Mucosa of rectum (tissue), 2 donors: Measurements from ENCODE around the gene FXYD2.

Source experiments
- H3K27ac ChIP-seq, 2 donors: one replicate each; pipeline ENCODE4 v1.7.0; 2013; ENCODE audit warnings: inconsistent platforms in 2 of 2, low read depth in 2 of 2, low read length in 2 of 2
- H3K27me3 ChIP-seq, 2 donors: one replicate each; pipeline ENCODE4 v1.7.0; 2013; ENCODE audit warnings: low read length in 2 of 2; ENCODE audit not compliant: control insufficient read depth in 2 of 2, insufficient read depth in 2 of 2
- H3K36me3 ChIP-seq, 2 donors: one replicate each; pipeline ENCODE4 v1.7.0; 2013; ENCODE audit warnings: low read length in 2 of 2; ENCODE audit not compliant: control insufficient read depth in 2 of 2, insufficient read depth in 2 of 2
- H3K4me1 ChIP-seq, 2 donors: one replicate each; pipeline ENCODE4 v1.7.0; 2013; ENCODE audit warnings: low read length in 2 of 2, mild to moderate bottlenecking in 1 of 2; ENCODE audit not compliant: control insufficient read depth in 2 of 2, insufficient read depth in 2 of 2
- H3K4me3 ChIP-seq, 2 donors: one replicate each; pipeline ENCODE4 v1.7.0; 2013; ENCODE audit warnings: low read length in 2 of 2
- H3K9ac ChIP-seq, 2 donors: one replicate each; pipeline ENCODE4 v1.7.0; 2013; ENCODE audit warnings: low read length in 2 of 2, low read depth in 1 of 2, mild to moderate bottlenecking in 1 of 2
- H3K9me3 ChIP-seq, 2 donors: one replicate each; pipeline ENCODE4 v1.7.0; 2013; ENCODE audit warnings: low read length in 2 of 2; ENCODE audit not compliant: control insufficient read depth in 2 of 2
- donor health status: healthy.
- donor health status: Normal muscosa, but diverticular disease.

The FXYD2 gene

DNA sequence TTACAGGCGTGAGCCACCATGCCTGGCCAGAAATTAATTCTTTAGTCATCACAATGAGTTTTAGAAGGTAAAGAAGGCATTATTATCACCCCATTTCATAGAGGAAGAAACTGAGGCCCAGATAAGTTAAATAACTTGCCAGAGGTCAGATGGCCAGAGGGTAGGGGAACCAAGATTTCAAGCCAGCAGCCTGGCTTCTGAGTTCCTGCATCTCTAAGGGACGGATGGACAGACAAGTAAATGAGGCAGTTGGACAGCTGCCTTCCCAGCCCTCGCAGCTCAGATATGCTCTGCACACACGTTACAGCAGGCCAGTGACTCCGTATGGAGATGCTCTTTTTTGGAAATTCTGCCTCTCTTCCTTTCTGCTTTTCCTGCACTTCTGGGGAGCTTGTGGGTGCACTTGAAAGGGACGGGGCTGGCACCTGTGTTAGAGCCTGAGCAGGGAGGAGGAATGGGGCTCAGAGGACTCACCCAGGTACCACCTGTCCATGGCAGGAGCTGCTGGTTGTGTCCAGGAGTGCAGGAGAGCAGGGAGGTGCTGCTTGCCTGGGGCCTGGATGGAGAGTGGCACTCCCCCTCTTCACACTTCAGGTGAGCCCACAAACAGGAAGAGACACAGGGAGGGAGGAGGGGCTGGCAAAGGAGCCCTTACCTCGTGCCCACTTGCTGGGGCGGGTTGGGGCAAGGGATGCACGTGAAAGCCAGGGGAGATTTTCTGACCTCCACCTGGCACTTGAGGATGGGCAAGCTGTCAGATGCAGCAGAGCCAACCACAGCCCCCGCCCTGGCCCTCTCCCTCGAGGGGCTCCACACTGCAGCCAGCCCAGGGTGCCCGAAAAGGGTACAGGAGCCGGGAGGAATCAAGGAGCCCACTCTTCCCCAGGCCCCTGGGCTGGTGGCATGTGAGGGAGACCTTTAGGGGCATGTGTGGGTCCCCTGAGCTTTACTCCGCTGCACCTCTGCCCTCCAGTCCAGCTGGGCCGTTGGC is 3.3 kb upstream of the FXYD2 start:
- H3K9ac ChIP-seq: no peak overlapping the region
- H3K36me3 ChIP-seq: no peaks in the 10 kb centered on the region
- H3K27ac ChIP-seq: no peak overlapping the region
- H3K4me1 ChIP-seq: peaks cover 13 to 27% of the 10 kb centered on the region in 2 donors
- no peaks in the 10 kb centered on the region for H3K9me3 ChIP-seq
- H3K4me3 ChIP-seq: no peak overlapping the region
- no peaks in the 10 kb centered on the region for H3K27me3 ChIP-seq

GRCh38 chr11:117826832-117827231 is 2.3 kb upstream of the FXYD2 start:
- Histone ChIP-seq H3K36me3 (no peaks in the 10 kb centered on the region), H3K9me3 (no peaks in the 10 kb centered on the region), H3K27ac (no peak overlapping the region), H3K9ac (no peak overlapping the region), H3K27me3 (no peaks in the 10 kb centered on the region), H3K4me3 (no peak overlapping the region), H3K4me1 (peaks cover 13 to 24% of the 10 kb centered on the region in 2 donors)

DNA sequence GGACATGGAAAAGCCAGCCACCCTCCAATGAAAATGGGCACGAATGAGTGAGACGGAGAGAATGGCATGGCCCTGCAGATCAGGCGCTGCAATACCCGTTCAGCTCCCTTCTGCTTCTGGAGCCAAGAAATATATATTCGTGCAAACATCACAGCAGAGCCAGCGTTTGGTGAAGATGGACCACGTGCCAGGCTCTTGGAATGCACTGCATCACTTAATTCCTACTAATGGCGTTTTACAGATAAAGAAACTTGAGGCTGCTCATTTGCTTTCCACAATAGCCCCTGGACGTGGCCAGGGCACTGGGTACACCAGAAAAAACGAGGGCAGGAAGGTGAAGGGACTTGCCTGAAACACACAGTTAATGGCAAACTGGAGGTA is 1.6 kb upstream of the FXYD2 start:
- H3K9me3 ChIP-seq: no peaks in the 10 kb centered on the region
- no peaks in the 10 kb centered on the region for H3K36me3 ChIP-seq
- H3K27me3 ChIP-seq: no peaks in the 10 kb centered on the region
- peaks cover 13 to 24% of the 10 kb centered on the region in 2 donors for H3K4me1 ChIP-seq
- no peak overlapping the region for H3K4me3 ChIP-seq
- no peak overlapping the region for H3K27ac ChIP-seq
- H3K9ac ChIP-seq: no peak overlapping the region

GRCh38 chr11:117825538-117826189 is 1.1 kb upstream of the FXYD2 start:
- Histone ChIP-seq H3K4me1 (peaks cover 13 to 24% of the 10 kb centered on the region in 2 donors), H3K27me3 (no peaks in the 10 kb centered on the region), H3K36me3 (no peaks in the 10 kb centered on the region), H3K9ac (no peak overlapping the region), H3K4me3 (no peak overlapping the region), H3K9me3 (no peaks in the 10 kb centered on the region), H3K27ac (peak overlapping the region in 1 of 2 donors; percentile 71)

GRCh38 chr11:117823946-117824420 is 561 bp downstream of the FXYD2 start:
- H3K9me3 ChIP-seq: no peaks in the 10 kb centered on the region
- no peak overlapping the region for H3K9ac ChIP-seq
- no peak overlapping the region for H3K4me3 ChIP-seq
- H3K36me3 ChIP-seq: no peaks in the 10 kb centered on the region
- H3K27ac ChIP-seq: peak overlapping the region; percentile 63 to 71
- peaks cover 13 to 38% of the 10 kb centered on the region in 2 donors for H3K4me1 ChIP-seq
- no peaks in the 10 kb centered on the region for H3K27me3 ChIP-seq

DNA sequence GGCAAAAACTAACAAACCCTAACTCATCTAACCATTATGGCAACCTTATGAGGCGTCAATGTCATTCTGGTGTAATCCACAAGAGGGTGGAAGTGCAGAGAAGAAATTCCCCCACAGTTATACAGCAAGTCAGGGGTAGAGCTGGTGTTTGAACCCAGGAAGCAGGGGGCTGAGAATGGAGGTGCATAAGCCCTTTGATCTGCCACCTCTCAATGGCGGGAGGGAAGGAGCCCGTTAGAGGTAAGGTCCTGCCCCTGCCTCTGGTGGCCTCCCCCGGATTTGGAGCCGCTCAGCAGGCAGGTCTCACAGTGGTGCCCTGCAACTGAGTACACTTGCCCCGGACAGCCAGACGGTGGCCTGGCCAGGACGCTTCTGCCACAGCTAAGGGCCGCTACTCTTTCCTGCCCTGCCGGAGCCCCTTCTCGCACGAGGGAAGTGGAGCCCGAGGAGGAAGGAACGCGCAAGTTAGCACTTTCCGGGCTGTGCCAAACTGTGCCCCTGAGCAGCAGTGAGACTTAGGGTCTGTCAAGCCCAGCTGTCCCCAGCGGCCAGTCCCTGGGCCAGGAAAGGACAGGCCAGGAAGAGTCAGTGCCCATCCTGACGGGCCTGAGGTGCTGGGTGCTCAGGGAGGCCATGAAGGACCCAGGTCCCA is 1.1 kb downstream of the FXYD2 start:
- no peaks in the 10 kb centered on the region for H3K36me3 ChIP-seq
- H3K4me1 ChIP-seq: peaks cover 9 to 35% of the 10 kb centered on the region in 2 donors
- H3K9ac ChIP-seq: no peak overlapping the region
- no peaks in the 10 kb centered on the region for H3K9me3 ChIP-seq
- H3K27me3 ChIP-seq: no peaks in the 10 kb centered on the region
- H3K4me3 ChIP-seq: no peak overlapping the region
- peak overlapping the region; percentile 63 to 71 for H3K27ac ChIP-seq

DNA sequence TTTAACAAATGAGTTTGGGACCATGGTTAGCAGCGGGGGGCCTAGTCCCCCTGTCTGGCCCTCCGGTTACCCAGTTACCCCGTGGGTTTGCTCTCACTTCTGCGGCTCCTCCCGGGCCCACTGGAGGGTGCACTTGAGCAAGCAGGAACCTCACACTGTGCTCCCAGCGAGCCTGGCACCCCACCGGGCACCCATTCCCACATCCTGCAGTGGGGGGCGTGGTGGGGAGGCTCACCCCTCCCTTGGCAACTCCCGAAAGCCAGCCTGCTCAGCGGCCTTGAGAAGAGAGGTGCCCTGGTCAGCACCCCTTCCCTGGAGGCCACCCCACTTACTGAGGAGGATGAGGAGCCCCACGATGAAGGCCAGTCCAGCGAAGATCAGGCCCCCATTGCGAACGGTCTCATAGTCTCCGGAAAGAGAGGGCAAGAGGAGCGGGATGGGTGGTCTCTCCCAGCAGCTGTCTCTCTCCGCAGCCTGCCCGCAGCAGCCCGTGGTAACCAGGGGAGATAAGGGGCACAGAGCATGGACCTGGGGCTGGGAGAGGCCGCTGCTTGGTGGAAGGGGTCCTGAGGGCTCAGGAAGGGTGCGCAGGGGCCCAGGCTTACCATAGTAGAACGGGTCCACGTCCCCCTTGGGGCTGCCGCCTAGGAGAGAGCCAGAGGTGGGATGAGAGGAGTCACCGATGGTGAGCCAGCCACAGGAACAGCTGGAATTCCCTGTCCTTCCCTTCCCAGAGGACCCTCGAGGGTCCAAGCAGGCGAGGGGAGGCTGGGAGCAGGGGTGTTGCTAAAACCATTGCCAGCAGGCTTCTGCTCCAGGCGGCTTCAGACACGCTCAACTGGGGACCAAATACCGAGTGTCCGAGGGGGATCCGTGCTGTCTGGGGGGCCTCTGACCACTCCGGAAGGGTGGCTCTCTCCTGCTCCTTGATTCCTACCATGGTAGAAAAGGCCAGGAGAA is 2.2 kb downstream of the FXYD2 start:
- H3K27ac ChIP-seq: no peak overlapping the region

GRCh38 chr11:117821431-117821830 is 3.1 kb downstream of the FXYD2 start:
- Histone ChIP-seq H3K9ac (no peak overlapping the region), H3K4me1 (peaks cover 21 to 40% of the 10 kb centered on the region in 2 donors), H3K4me3 (no peak overlapping the region), H3K27me3 (no peaks in the 10 kb centered on the region), H3K9me3 (no peaks in the 10 kb centered on the region), H3K36me3 (no peaks in the 10 kb centered on the region), H3K27ac (no peak overlapping the region)

More for the DNA sequence above, 2.2 kb downstream of the FXYD2 start:
- Histone ChIP-seq H3K36me3 (no peaks in the 10 kb centered on the region), H3K4me1 (peaks cover 16 to 38% of the 10 kb centered on the region in 2 donors), H3K4me3 (no peak overlapping the region), H3K9me3 (no peaks in the 10 kb centered on the region), H3K27me3 (no peaks in the 10 kb centered on the region), H3K9ac (peak overlapping the region in 1 of 2 donors; percentile 24)

- Histone ChIP-seq H3K36me3 (no peaks in the 10 kb centered on the region), H3K4me3 (no peak overlapping the region), H3K9ac (no peak overlapping the region), H3K27me3 (no peaks in the 10 kb centered on the region), H3K4me1 (peaks cover 28 to 47% of the 10 kb centered on the region in 2 donors), H3K27ac (no peak overlapping the region), H3K9me3 (no peaks in the 10 kb centered on the region)
These were observed 4.0 kb downstream of the FXYD2 start for GRCh38 chr11:117820516-117820915.
